MM.1S (cell line): Measurements from ENCODE around the gene ADAMTS9.

Experiments used
- CTCF ChIP-seq: fragments of 300-600 bp; sonication (generic); IDR thresholded peaks from 2 replicates; pipeline ENCODE4 v1.5.1; 2016; ENCODE audit warnings: antibody characterized with exemption, low read length, mixed read lengths
- EZH2 ChIP-seq: fragments of 300-600 bp; sonication (generic); optimal IDR thresholded peaks from 2 replicates; pipeline ENCODE3; 2017; ENCODE audit warnings: low read depth, mild to moderate bottlenecking, antibody characterized with exemption, low read length, mixed read lengths

- TF ChIP-seq EZH2 = no peak
- TF ChIP-seq CTCF = no peak
Measured at GRCh38 chr3:64541803-64542202, 146.0 kb downstream of the ADAMTS9 start.
